GM18505 (cell line): ENCODE measurements around the gene TTYH2.
A peak's percentile ranks its signal among the peaks of the same experiment; 100 is the strongest.

Experiments
- ATAC-seq: cut with Tn5 transposase; IDR thresholded peaks from one replicate; pipeline ENCODE4 v1.9.1; 2021; ENCODE audit not compliant: unreplicated experiment
- POLR2A ChIP-seq: IDR thresholded peaks from 4 replicates; pipeline ENCODE4 v1.6.1; 2011; ENCODE audit warnings: borderline replicate concordance; ENCODE audit not compliant: insufficient read depth, insufficient read length; ENCODE audit errors: extremely low read depth

Gene TTYH2

GRCh38 chr17:74226252-74226651, 12.9 kb downstream of the TTYH2 start:
- ATAC-seq = no peak
- no peak for TF ChIP-seq POLR2A

GRCh38 chr17:74227271-74228080, 14.1 kb downstream of the TTYH2 start:
- no peak for ATAC-seq
- TF ChIP-seq POLR2A = no peak

GRCh38 chr17:74228306-74228978, 15.1 kb downstream of the TTYH2 start:
- ATAC-seq = no peak
- no peak for TF ChIP-seq POLR2A

GRCh38 chr17:74230896-74231295, 17.5 kb downstream of the TTYH2 start:
- ATAC-seq = no peak
- no peak for TF ChIP-seq POLR2A

- no peak for ATAC-seq
- no peak for TF ChIP-seq POLR2A
These were observed 18.8 kb downstream of the TTYH2 start for GRCh38 chr17:74231928-74232907.

- TF ChIP-seq POLR2A = no peak
- no peak for ATAC-seq
These were observed 20.6 kb downstream of the TTYH2 start for GRCh38 chr17:74233937-74234336.

GRCh38 chr17:74234486-74234885, 21.1 kb downstream of the TTYH2 start:
- no peak for TF ChIP-seq POLR2A
- ATAC-seq = no peak

GRCh38 chr17:74235040-74235581, 21.7 kb downstream of the TTYH2 start:
- no peak for ATAC-seq
- peak; percentile 40 for TF ChIP-seq POLR2A

- no peak for ATAC-seq
- no peak for TF ChIP-seq POLR2A
These were observed 22.6 kb downstream of the TTYH2 start for GRCh38 chr17:74235911-74236371.

- TF ChIP-seq POLR2A = no peak
- ATAC-seq = no peak
These were observed 23.9 kb downstream of the TTYH2 start for GRCh38 chr17:74237321-74237720.

- TF ChIP-seq POLR2A = no peak
These were observed 25.8 kb downstream of the TTYH2 start for GRCh38 chr17:74239172-74239571.

GRCh38 chr17:74240618-74241205, 27.3 kb downstream of the TTYH2 start:
- TF ChIP-seq POLR2A = no peak
- no peak for ATAC-seq

More at GRCh38 chr17:74239172-74239571, 25.8 kb downstream of the TTYH2 start:
- ATAC-seq = no peak
